HepG2 (cell line): Measurements from ENCODE around the gene PRDX2. TPM values are rescaled to one million over a fixed set of nuclear protein-coding genes. Genes with fewer than 3 reads are reported as not detected.

Experiments used
- ARID2 ChIP-seq: sonication (generic); formaldehyde crosslinking; IDR thresholded peaks from 2 replicates; pipeline ENCODE4 v1.8.1; 2022; ENCODE audit warnings: mild to moderate bottlenecking, missing genetic modification reagents, borderline replicate concordance
- BRD4 ChIP-seq: sonication (generic); formaldehyde crosslinking; IDR thresholded peaks from 2 replicates; pipeline ENCODE4 v1.4.0; 2020; ENCODE audit warnings: missing genetic modification reagents
- HOXA3 ChIP-seq: sonication (generic); formaldehyde crosslinking; IDR thresholded peaks from 2 replicates; pipeline ENCODE4 v1.5.0; 2020; ENCODE audit warnings: missing genetic modification reagents
- KDM5B ChIP-seq: sonication (generic); formaldehyde crosslinking; IDR thresholded peaks from 2 replicates; pipeline ENCODE4 v1.4.0; 2020; ENCODE audit warnings: missing genetic modification reagents, mild to moderate bottlenecking, borderline replicate concordance
- KLF13 ChIP-seq: sonication (generic); formaldehyde crosslinking; IDR thresholded peaks from 2 replicates; pipeline ENCODE4 v1.4.0; 2020; ENCODE audit warnings: mild to moderate bottlenecking, missing genetic modification reagents
- KMT2B ChIP-seq: IDR thresholded peaks from 2 replicates; pipeline ENCODE4 v1.6.1; 2016; ENCODE audit warnings: missing genetic modification reagents, missing compliant biosample characterization
- MAF1 ChIP-seq: sonication (generic); formaldehyde crosslinking; IDR thresholded peaks from 2 replicates; pipeline ENCODE4 v1.5.0; 2020; ENCODE audit warnings: missing genetic modification reagents, borderline replicate concordance
- NFIC ChIP-seq: IDR thresholded peaks from 2 replicates; pipeline ENCODE4 v1.6.1; 2012; ENCODE audit warnings: mild to moderate bottlenecking, low read length, inconsistent platforms
- RFX1 ChIP-seq: fragments of 450-650 bp; IDR thresholded peaks from 2 replicates; pipeline ENCODE4 v1.6.1; 2017
- ZNF354B ChIP-seq: sonication (generic); formaldehyde crosslinking; IDR thresholded peaks from 2 replicates; pipeline ENCODE4 v1.8.0; 2022; ENCODE audit warnings: mild to moderate bottlenecking, missing genetic modification reagents
- ZNF430 ChIP-seq: sonication (generic); formaldehyde crosslinking; IDR thresholded peaks from 2 replicates; pipeline ENCODE4 v1.9.0; 2021; ENCODE audit warnings: mild to moderate bottlenecking, missing genetic modification reagents
- ZNF468 ChIP-seq: sonication (generic); formaldehyde crosslinking; IDR thresholded peaks from 2 replicates; pipeline ENCODE4 v1.8.0; 2022; ENCODE audit warnings: mild to moderate bottlenecking, moderate library complexity, missing genetic modification reagents
- ZNF547 ChIP-seq: sonication (generic); formaldehyde crosslinking; IDR thresholded peaks from 2 replicates; pipeline ENCODE4 v1.5.1; 2020; ENCODE audit warnings: mild to moderate bottlenecking, missing genetic modification reagents
- ZNF558 ChIP-seq: sonication (generic); formaldehyde crosslinking; IDR thresholded peaks from 2 replicates; pipeline ENCODE4 v1.9.0; 2022; ENCODE audit warnings: mild to moderate bottlenecking, missing genetic modification reagents, borderline replicate concordance
- ZNF629 ChIP-seq: sonication (generic); formaldehyde crosslinking; conservative IDR thresholded peaks from 2 replicates; pipeline ENCODE4 v1.5.0; 2020; ENCODE audit warnings: missing genetic modification reagents
- ZNF83 ChIP-seq: sonication (generic); formaldehyde crosslinking; IDR thresholded peaks from 2 replicates; pipeline ENCODE4 v1.4.0; 2020; ENCODE audit warnings: missing genetic modification reagents, mild to moderate bottlenecking, borderline replicate concordance
- ZSCAN25 ChIP-seq: sonication (generic); formaldehyde crosslinking; IDR thresholded peaks from 2 replicates; pipeline ENCODE4 v1.8.0; 2022; ENCODE audit warnings: mild to moderate bottlenecking, missing genetic modification reagents
- ZSCAN31 ChIP-seq: sonication (generic); formaldehyde crosslinking; IDR thresholded peaks from 2 replicates; pipeline ENCODE4 v1.5.0; 2020; ENCODE audit warnings: low read depth, mild to moderate bottlenecking, missing genetic modification reagents
- polyA plus RNA-seq, 8 experiments: library from polyadenylated mRNA; depleted of rRNA in 3 of 8; stranded (reverse) in 7 of 8; unstranded in 1 of 8; fragments of >200 nt; fragmentation: Illumina TruSeq in 4 of 8; extraction: Trizol in 4 of 8; gene quantifications; 2 replicates each; pipeline versions ENCODE4 v1.2.1 to v1.2.3, GENCODE V29; 2011 to 2016; ENCODE audit warnings: low read depth in 4 of 8, missing spikeins in 1 of 8, mixed read lengths in 1 of 8; ENCODE audit not compliant: insufficient read depth in 1 of 8
- total RNA-seq, 5 experiments: library from RNA; depleted of rRNA; stranded (reverse); fragments of >200 nt; fragmentation: Illumina TruSeq; extraction: Trizol; gene quantifications; 2 replicates each; pipeline ENCODE4 v1.2.3, GENCODE V29; 2016; ENCODE audit warnings: low read depth in 1 of 5
- TF ChIP-seq, protein P1 (sequence below): IDR thresholded peaks from 2 replicates; pipeline ENCODE4 v1.6.1; 2016; ENCODE audit warnings: missing biosample characterization, missing genetic modification reagents, low read depth
- TF ChIP-seq, protein P2 (sequence below): sonication (generic); formaldehyde crosslinking; IDR thresholded peaks from 2 replicates; pipeline ENCODE4 v1.8.0; 2022; ENCODE audit warnings: missing genetic modification reagents, mild to moderate bottlenecking, moderate library complexity, borderline replicate concordance
- TF ChIP-seq, protein P3 (sequence below): sonication (generic); formaldehyde crosslinking; IDR thresholded peaks from 2 replicates; pipeline ENCODE4 v1.5.0; 2020; ENCODE audit warnings: missing genetic modification reagents
- TF ChIP-seq, protein P4 (sequence below): sonication (generic); formaldehyde crosslinking; IDR thresholded peaks from 2 replicates; pipeline ENCODE4 v1.4.0; 2020; ENCODE audit warnings: mild to moderate bottlenecking, missing genetic modification reagents

The PRDX2 gene
- total and polyA plus RNA-seq, 2 of the 13 experiments (the other 11 are each of a cell fraction or from before 2014, with no cell fraction given): 218 to 381 TPM

DNA sequence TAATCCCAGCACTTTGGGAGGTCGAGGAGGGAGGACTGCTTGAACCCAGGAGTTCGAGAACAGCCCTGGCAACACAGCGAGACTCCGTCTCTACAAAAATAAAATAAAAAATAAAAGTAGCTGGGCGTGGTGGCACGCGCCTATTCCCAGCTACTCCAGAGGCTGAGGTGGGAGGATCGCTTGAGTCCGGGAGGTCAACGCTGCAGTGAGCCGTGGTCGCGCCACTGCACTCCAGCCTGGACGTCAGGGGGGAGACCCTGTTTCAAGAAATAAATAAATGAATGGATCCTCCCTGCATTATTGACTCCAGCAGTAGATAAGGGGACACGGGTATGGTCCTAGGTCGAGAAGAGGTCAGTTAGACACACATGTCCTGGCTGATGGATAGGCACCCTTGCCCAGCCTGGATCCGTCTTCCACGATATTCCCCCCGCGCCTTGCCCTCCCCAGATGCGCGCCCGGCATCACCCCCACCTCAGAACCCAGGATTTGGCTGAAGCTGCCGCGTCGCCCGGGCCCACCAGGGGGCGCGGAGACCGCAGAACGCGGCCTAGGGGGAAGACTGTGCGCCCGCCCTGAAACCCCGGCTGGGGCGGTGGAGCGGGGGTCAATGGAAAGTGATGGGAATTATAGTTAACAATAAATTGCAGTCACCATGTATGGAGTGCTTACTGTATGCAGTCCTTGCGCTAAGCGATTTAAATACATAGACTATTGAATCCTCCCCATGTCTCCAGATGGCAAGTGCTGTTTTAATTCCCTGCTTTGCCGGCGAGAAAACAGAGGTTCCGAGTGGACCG lies 24.2 kb downstream of the PRDX2 start (continued):
- TF ChIP-seq ZNF468 (no peak), MAF1 (no peak), ZNF354B (no peak), ZNF629 (CRISPR knock-in tag) (no peak), ZSCAN31 (CRISPR knock-in tag) (no peak), KMT2B (CRISPR knock-in tag) (no peak), KLF13 (CRISPR knock-in tag) (no peak), ZNF430 (CRISPR knock-in tag) (no peak), HOXA3 (peak; percentile 58; the same call in 1 of the 2 replicates), RFX1 (no peak), NFIC (no peak), KDM5B (CRISPR knock-in tag) (no peak), ZNF547 (CRISPR knock-in tag) (no peak), ZNF558 (CRISPR knock-in tag) (no peak), BRD4 (CRISPR knock-in tag) (no peak), ZNF83 (no peak), ARID2 (CRISPR knock-in tag) (peak; percentile 48; the same call in 1 of the 2 replicates), ZSCAN25 (CRISPR knock-in tag) (no peak)
- TF ChIP-seq, protein P1, sequence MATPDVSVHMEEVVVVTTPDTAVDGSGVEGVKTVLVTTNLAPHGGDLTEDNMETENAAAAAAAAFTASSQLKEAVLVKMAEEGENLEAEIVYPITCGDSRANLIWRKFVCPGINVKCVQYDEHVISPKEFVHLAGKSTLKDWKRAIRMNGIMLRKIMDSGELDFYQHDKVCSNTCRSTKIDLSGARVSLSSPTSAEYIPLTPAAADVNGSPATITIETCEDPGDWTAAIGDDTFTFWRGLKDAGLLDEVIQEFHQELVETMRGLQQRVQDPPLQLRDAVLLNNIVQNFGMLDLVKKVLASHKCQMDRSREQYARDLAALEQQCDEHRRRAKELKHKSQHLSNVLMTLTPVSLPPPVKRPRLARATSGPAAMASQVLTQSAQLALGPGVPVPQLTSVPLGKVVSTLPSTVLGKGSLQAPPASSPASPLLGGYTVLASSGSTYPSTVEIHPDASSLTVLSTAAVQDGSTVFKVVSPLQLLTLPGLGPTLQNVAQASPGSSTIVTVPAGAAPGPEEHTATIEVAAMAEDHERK: no peak
- TF ChIP-seq, protein P2, sequence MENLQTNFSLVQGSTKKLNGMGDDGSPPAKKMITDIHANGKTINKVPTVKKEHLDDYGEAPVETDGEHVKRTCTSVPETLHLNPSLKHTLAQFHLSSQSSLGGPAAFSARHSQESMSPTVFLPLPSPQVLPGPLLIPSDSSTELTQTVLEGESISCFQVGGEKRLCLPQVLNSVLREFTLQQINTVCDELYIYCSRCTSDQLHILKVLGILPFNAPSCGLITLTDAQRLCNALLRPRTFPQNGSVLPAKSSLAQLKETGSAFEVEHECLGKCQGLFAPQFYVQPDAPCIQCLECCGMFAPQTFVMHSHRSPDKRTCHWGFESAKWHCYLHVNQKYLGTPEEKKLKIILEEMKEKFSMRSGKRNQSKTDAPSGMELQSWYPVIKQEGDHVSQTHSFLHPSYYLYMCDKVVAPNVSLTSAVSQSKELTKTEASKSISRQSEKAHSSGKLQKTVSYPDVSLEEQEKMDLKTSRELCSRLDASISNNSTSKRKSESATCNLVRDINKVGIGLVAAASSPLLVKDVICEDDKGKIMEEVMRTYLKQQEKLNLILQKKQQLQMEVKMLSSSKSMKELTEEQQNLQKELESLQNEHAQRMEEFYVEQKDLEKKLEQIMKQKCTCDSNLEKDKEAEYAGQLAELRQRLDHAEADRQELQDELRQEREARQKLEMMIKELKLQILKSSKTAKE: no peak
- TF ChIP-seq, protein P3, sequence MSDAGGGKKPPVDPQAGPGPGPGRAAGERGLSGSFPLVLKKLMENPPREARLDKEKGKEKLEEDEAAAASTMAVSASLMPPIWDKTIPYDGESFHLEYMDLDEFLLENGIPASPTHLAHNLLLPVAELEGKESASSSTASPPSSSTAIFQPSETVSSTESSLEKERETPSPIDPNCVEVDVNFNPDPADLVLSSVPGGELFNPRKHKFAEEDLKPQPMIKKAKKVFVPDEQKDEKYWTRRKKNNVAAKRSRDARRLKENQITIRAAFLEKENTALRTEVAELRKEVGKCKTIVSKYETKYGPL (CRISPR knock-in tag): no peak
- TF ChIP-seq, protein P4, sequence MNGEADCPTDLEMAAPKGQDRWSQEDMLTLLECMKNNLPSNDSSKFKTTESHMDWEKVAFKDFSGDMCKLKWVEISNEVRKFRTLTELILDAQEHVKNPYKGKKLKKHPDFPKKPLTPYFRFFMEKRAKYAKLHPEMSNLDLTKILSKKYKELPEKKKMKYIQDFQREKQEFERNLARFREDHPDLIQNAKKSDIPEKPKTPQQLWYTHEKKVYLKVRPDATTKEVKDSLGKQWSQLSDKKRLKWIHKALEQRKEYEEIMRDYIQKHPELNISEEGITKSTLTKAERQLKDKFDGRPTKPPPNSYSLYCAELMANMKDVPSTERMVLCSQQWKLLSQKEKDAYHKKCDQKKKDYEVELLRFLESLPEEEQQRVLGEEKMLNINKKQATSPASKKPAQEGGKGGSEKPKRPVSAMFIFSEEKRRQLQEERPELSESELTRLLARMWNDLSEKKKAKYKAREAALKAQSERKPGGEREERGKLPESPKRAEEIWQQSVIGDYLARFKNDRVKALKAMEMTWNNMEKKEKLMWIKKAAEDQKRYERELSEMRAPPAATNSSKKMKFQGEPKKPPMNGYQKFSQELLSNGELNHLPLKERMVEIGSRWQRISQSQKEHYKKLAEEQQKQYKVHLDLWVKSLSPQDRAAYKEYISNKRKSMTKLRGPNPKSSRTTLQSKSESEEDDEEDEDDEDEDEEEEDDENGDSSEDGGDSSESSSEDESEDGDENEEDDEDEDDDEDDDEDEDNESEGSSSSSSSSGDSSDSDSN (CRISPR knock-in tag): no peak
